IMR-90 (cell line): ENCODE data around the gene TAF3. TPM values are rescaled to one million over a fixed set of nuclear protein-coding genes. Genes with fewer than 3 reads are reported as not detected.

Experiments
- ATAC-seq: fragments of 200-7000 bp; cut with Tn5 transposase; 2 replicates; pipeline ENCODE4 v1.9.1; 2020; ENCODE audit warnings: low read depth, mild to moderate bottlenecking, moderate library complexity
- BruUV-seq: library from RNA; stranded (reverse); fragments of 400-500 nt; replicated peaks from 2 replicates; lab custom pipeline; 2021; lab: Mats Ljungman, UMichigan
- CTCF ChIA-PET: fragments of 300-600 bp; formaldehyde crosslinking; extraction: SDS; loops from one replicate; lab custom pipeline; 2021; ENCODE audit warnings: antibody characterized with exemption; lab: Yijun Ruan, JAX
- POLR2A ChIA-PET: fragments of 300-600 bp; sonication (Branson Sonifier 250); formaldehyde crosslinking; loops from one replicate; lab custom pipeline; 2022; ENCODE audit warnings: antibody characterized with exemption; ENCODE audit not compliant: unreplicated experiment; lab: Charles Lee
- DNase-seq: peaks from one replicate; pipeline ENCODE4 v3.0.0; 2013
- H2AFZ ChIP-seq: replicated peaks from 2 replicates; pipeline ENCODE3; 2013; ENCODE audit warnings: low read length, mild to moderate bottlenecking; ENCODE audit not compliant: poor library complexity
- H2AK5ac ChIP-seq: 2 replicates; pipeline ENCODE4 v1.6.1; 2013; ENCODE audit warnings: low read depth, low read length, inconsistent platforms
- H2AK9ac ChIP-seq: replicated peaks from 2 replicates; pipeline ENCODE3; 2013; ENCODE audit warnings: mild to moderate bottlenecking, low read depth, low read length, moderate library complexity; ENCODE audit not compliant: poor library complexity
- H2BK120ac ChIP-seq: 2 replicates; pipeline ENCODE4 v1.6.1; 2013; ENCODE audit warnings: low read depth, low read length, inconsistent platforms
- H2BK15ac ChIP-seq: 3 replicates; pipeline ENCODE4 v1.6.1; 2013; ENCODE audit warnings: low read depth, low read length, inconsistent platforms
- H2BK20ac ChIP-seq: 2 replicates; pipeline ENCODE4 v1.6.1; 2013; ENCODE audit warnings: low read depth, mild to moderate bottlenecking, inconsistent platforms, low read length, moderate library complexity
- H2BK5ac ChIP-seq: 2 replicates; pipeline ENCODE4 v1.6.1; 2013; ENCODE audit warnings: mild to moderate bottlenecking, low read depth, low read length, inconsistent platforms; ENCODE audit not compliant: poor library complexity, severe bottlenecking
- H3K14ac ChIP-seq: replicated peaks from 2 replicates; pipeline ENCODE4 v1.6.1; 2013; ENCODE audit warnings: low read depth, low read length, inconsistent platforms
- H3K18ac ChIP-seq: 2 replicates; pipeline ENCODE4 v1.6.1; 2013; ENCODE audit warnings: low read depth, low read length, control low read depth
- H3K23ac ChIP-seq: 2 replicates; pipeline ENCODE4 v1.6.1; 2013; ENCODE audit warnings: low read depth, low read length, inconsistent platforms
- H3K27ac ChIP-seq: 2 replicates; pipeline ENCODE4 v1.5.1; 2013; ENCODE audit warnings: mild to moderate bottlenecking, control low read depth, low read length; ENCODE audit not compliant: insufficient read depth
- H3K27me3 ChIP-seq: 2 replicates; pipeline ENCODE4 v1.6.1; 2013; ENCODE audit warnings: low read length; ENCODE audit not compliant: control insufficient read depth, insufficient read depth
- H3K36me3 ChIP-seq: 2 replicates; pipeline ENCODE4 v1.6.1; 2013; ENCODE audit warnings: low read length, mixed read lengths; ENCODE audit not compliant: control insufficient read depth, insufficient read depth
- H3K4ac ChIP-seq: 2 replicates; pipeline ENCODE4 v1.6.1; 2013; ENCODE audit warnings: low read depth, low read length, inconsistent platforms
- H3K4me1 ChIP-seq: 2 replicates; pipeline ENCODE4 v1.6.1; 2013; ENCODE audit warnings: low read length, mixed read lengths; ENCODE audit not compliant: control insufficient read depth, insufficient read depth
- H3K4me2 ChIP-seq: 2 replicates; pipeline ENCODE4 v1.6.1; 2013; ENCODE audit warnings: low read depth, mild to moderate bottlenecking, control low read depth, low read length, moderate library complexity
- H3K4me3 ChIP-seq: 2 replicates; pipeline ENCODE4 v1.5.1; 2013; ENCODE audit warnings: low read depth, mild to moderate bottlenecking, control low read depth, low read length, moderate library complexity; ENCODE audit not compliant: insufficient read depth
- H3K56ac ChIP-seq: 2 replicates; pipeline ENCODE4 v1.6.1; 2013; ENCODE audit warnings: low read length, inconsistent platforms; ENCODE audit not compliant: insufficient read depth; ENCODE audit errors: extremely low read depth
- H3K79me1 ChIP-seq, 2 experiments: 2 replicates each; pipeline ENCODE4 v1.6.1; 2013; ENCODE audit warnings: low read length in 2 of 2, inconsistent platforms in 1 of 2, low read depth in 1 of 2
- H3K9ac ChIP-seq: 2 replicates; pipeline ENCODE4 v1.6.1; 2013; ENCODE audit warnings: low read depth, low read length, control low read depth
- H3K9me1 ChIP-seq: 2 replicates; pipeline ENCODE4 v1.6.1; 2013; ENCODE audit warnings: low read length, inconsistent platforms; ENCODE audit not compliant: insufficient read depth
- H3K9me3 ChIP-seq: 2 replicates; pipeline ENCODE4 v1.6.1; 2013; ENCODE audit warnings: low read length; ENCODE audit not compliant: control insufficient read depth, insufficient read depth
- H4K20me1 ChIP-seq: 2 replicates; pipeline ENCODE4 v1.6.1; 2013; ENCODE audit warnings: low read length, inconsistent platforms; ENCODE audit not compliant: insufficient read depth
- H4K5ac ChIP-seq: 2 replicates; pipeline ENCODE4 v1.6.1; 2013; ENCODE audit warnings: mild to moderate bottlenecking, low read depth, low read length, control low read depth
- H4K8ac ChIP-seq, 2 experiments: 2 replicates each; pipeline ENCODE4 v1.6.1; 2013; ENCODE audit warnings: low read depth in 2 of 2, low read length in 2 of 2, control low read depth in 1 of 2, inconsistent platforms in 1 of 2
- H4K91ac ChIP-seq: 2 replicates; pipeline ENCODE4 v1.6.1; 2013; ENCODE audit warnings: low read depth, low read length, inconsistent platforms; ENCODE audit not compliant: insufficient read depth
- BHLHE40 ChIP-seq: fragments of 150-350 bp; IDR thresholded peaks from 2 replicates; pipeline ENCODE4 v1.6.1; 2016; ENCODE audit warnings: mild to moderate bottlenecking, low read depth, low read length
- CHD1 ChIP-seq: IDR thresholded peaks from 2 replicates; pipeline ENCODE4 v1.6.1; 2012; ENCODE audit warnings: low read depth, low read length, improper control_type of control experiment
- CTCF ChIP-seq: conservative IDR thresholded peaks from 2 replicates; pipeline ENCODE4 v1.5.1; 2012; ENCODE audit warnings: mild to moderate bottlenecking, low read depth, low read length, improper control_type of control experiment
- MAFK ChIP-seq: IDR thresholded peaks from 2 replicates; pipeline ENCODE4 v1.6.1; 2012; ENCODE audit warnings: low read depth, low read length, improper control_type of control experiment
- MAZ ChIP-seq: IDR thresholded peaks from 2 replicates; pipeline ENCODE4 v1.6.1; 2012; ENCODE audit warnings: low read depth, mild to moderate bottlenecking, low read length, improper control_type of control experiment, moderate library complexity, borderline replicate concordance
- MXI1 ChIP-seq: IDR thresholded peaks from 2 replicates; pipeline ENCODE4 v1.6.1; 2012; ENCODE audit warnings: low read depth, mild to moderate bottlenecking, low read length, moderate library complexity, borderline replicate concordance
- NFE2L2 ChIP-seq: fragments of 150-350 bp; IDR thresholded peaks from 2 replicates; pipeline ENCODE4 v1.6.1; 2016; ENCODE audit warnings: low read depth, mild to moderate bottlenecking, low read length
- POLR2A ChIP-seq: IDR thresholded peaks from 2 replicates; pipeline ENCODE4 v1.6.1; 2012; ENCODE audit warnings: mild to moderate bottlenecking, low read depth, low read length
- RAD21 ChIP-seq: IDR thresholded peaks from 2 replicates; pipeline ENCODE4 v1.6.1; 2012; ENCODE audit warnings: low read length, improper control_type of control experiment
- RCOR1 ChIP-seq: IDR thresholded peaks from 2 replicates; pipeline ENCODE4 v1.6.1; 2012; ENCODE audit warnings: mild to moderate bottlenecking, low read length, improper control_type of control experiment; ENCODE audit not compliant: insufficient replicate concordance
- RFX5 ChIP-seq: IDR thresholded peaks from 2 replicates; pipeline ENCODE4 v1.8.0; 2012; ENCODE audit warnings: low read depth, mild to moderate bottlenecking, low read length, moderate library complexity
- SMC3 ChIP-seq: fragments of 150-350 bp; IDR thresholded peaks from 2 replicates; pipeline ENCODE4 v1.6.1; 2016; ENCODE audit warnings: low read depth, mild to moderate bottlenecking, antibody characterized with exemption, low read length, moderate library complexity
- USF2 ChIP-seq: fragments of 150-350 bp; IDR thresholded peaks from 2 replicates; pipeline ENCODE4 v1.6.1; 2017; ENCODE audit warnings: mild to moderate bottlenecking, antibody characterized with exemption, low read length, low read depth
- WGBS, 2 experiments: methylation state at CpG; one replicate each; pipeline versions ENCODE4 v1.1.5 to v1.1.7; 2013; ENCODE audit warnings: missing lambda C conversion rate in 2 of 2; ENCODE audit not compliant: insufficient read length in 1 of 2; ENCODE audit errors: extremely low coverage in 2 of 2; 5-methylcytosine and 5-hydroxymethylcytosine counted together
- dilution Hi-C: fragments of 300-500 bp; cut with HindIII; formaldehyde crosslinking; loops from one replicate; pipeline ENCODE4 v1.14.3; 2018; ENCODE audit warnings: low sequenced_read_pairs; ENCODE audit not compliant: unreplicated experiment
- in situ Hi-C: fragments of 300-500 bp; cut with MboI; formaldehyde crosslinking; loops from 3 replicates; pipeline ENCODE4 v1.14.3; 2019; ENCODE audit warnings: low sequenced_read_pairs, inconsistent platforms, mixed read lengths
- intact Hi-C: fragments of 100-400 bp; cut with micrococcal nuclease; formaldehyde crosslinking; loops from 2 replicates; pipeline ENCODE4 v1.10.0; 2022
- polyA plus RNA-seq, 3 experiments: library from polyadenylated mRNA; depleted of rRNA; stranded (reverse); fragments of >200 nt; gene quantifications; 2 replicates each; pipeline ENCODE4 v1.2.3, GENCODE V29; 2012; ENCODE audit warnings: low replicate concordance in 1 of 3
- total RNA-seq: library from RNA; depleted of rRNA; stranded (reverse); fragments of >200 nt; gene quantifications from 2 replicates; pipeline ENCODE4 v1.2.3, GENCODE V29; 2012
- TF ChIP-seq, protein P1 (sequence below): fragments of 150-350 bp; IDR thresholded peaks from 2 replicates; pipeline ENCODE4 v1.6.1; 2016; ENCODE audit warnings: low read depth, mild to moderate bottlenecking, low read length, moderate library complexity, borderline replicate concordance

TAF3 gene
- total and polyA plus RNA-seq, 2 of the 4 experiments (the other 2 are of a cell fraction): 1.4 to 2.3 TPM

GRCh38 chr10:8004469-8005000 is 186.2 kb downstream of the TAF3 start:
- H4K8ac ChIP-seq: no peak overlapping the region
- no peak overlapping the region for H2BK5ac ChIP-seq
- H3K4me3 ChIP-seq: no peak overlapping the region
- H2AFZ ChIP-seq: no peak overlapping the region
- H2BK20ac ChIP-seq: no peak overlapping the region
- no TSS peak for BruUV-seq
- H2AK9ac ChIP-seq: no peak overlapping the region
- in situ Hi-C loops (no loop called here), intact Hi-C loops (no loop called here), dilution Hi-C loops (no loop called here)
- peaks cover 3% of the 10 kb centered on the region; the same call in 1 of the 2 replicates for H3K36me3 ChIP-seq
- H3K56ac ChIP-seq: no peak overlapping the region
- H3K9me3 ChIP-seq: no peaks in the 10 kb centered on the region; the same call in 1 of the 2 replicates
- H3K18ac ChIP-seq: no peak overlapping the region
- H3K79me1 ChIP-seq: no peaks in the 10 kb centered on the region
- no peak overlapping the region for H2BK15ac ChIP-seq
- no CpG with 5 or more reads among the region's 2 CpGs for WGBS, 2 experiments
- H3K4me2 ChIP-seq: no peak overlapping the region
- no peak overlapping the region for H3K14ac ChIP-seq
- no peaks in the 10 kb centered on the region for H4K20me1 ChIP-seq
- no peak overlapping the region for H2AK5ac ChIP-seq
- H3K4ac ChIP-seq: no peak overlapping the region
- H4K91ac ChIP-seq: no peak overlapping the region
- ATAC-seq: no peak
- H3K23ac ChIP-seq: no peak overlapping the region
- H2BK120ac ChIP-seq: no peak overlapping the region
- no peaks in the 10 kb centered on the region for H3K27me3 ChIP-seq
- no peak for DNase-seq
- H3K9me1 ChIP-seq: no peaks in the 10 kb centered on the region
- POLR2A ChIA-PET: no interaction called here
- no peak overlapping the region for H3K27ac ChIP-seq
- H3K4me1 ChIP-seq: no peaks in the 10 kb centered on the region
- TF ChIP-seq CHD1: no peak
- no peak for TF ChIP-seq NFE2L2
- no peak for TF ChIP-seq BHLHE40
- TF ChIP-seq SMC3: no peak
- TF ChIP-seq, protein P1, sequence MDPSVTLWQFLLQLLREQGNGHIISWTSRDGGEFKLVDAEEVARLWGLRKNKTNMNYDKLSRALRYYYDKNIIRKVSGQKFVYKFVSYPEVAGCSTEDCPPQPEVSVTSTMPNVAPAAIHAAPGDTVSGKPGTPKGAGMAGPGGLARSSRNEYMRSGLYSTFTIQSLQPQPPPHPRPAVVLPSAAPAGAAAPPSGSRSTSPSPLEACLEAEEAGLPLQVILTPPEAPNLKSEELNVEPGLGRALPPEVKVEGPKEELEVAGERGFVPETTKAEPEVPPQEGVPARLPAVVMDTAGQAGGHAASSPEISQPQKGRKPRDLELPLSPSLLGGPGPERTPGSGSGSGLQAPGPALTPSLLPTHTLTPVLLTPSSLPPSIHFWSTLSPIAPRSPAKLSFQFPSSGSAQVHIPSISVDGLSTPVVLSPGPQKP: no peak
- no peak for TF ChIP-seq POLR2A
- no peak for TF ChIP-seq RCOR1
- TF ChIP-seq RFX5: no peak
- no peak for TF ChIP-seq MAZ
- no peak for TF ChIP-seq CTCF
- TF ChIP-seq MXI1: no peak
- no peak for TF ChIP-seq MAFK
- TF ChIP-seq USF2: no peak
- TF ChIP-seq RAD21: no peak
- H4K5ac ChIP-seq: no peak overlapping the region
- no peak overlapping the region for H3K9ac ChIP-seq
- CTCF ChIA-PET: no interaction called here
